Stimulated activated CD4-positive, alpha-beta T cell treated with anti-CD3 and anti-CD28 coated beads, Interleukin-15, amount 100 ng/mL, for 48 hours (primary cell): ENCODE measurements around the gene MAP2K6.

ENCODE experiments used
- DNase-seq, 2 donors: peaks; one replicate each; pipeline ENCODE4 v3.0.0-alpha.2; 2020; ENCODE audit warnings: low read depth in 2 of 2

Gene MAP2K6

DNA sequence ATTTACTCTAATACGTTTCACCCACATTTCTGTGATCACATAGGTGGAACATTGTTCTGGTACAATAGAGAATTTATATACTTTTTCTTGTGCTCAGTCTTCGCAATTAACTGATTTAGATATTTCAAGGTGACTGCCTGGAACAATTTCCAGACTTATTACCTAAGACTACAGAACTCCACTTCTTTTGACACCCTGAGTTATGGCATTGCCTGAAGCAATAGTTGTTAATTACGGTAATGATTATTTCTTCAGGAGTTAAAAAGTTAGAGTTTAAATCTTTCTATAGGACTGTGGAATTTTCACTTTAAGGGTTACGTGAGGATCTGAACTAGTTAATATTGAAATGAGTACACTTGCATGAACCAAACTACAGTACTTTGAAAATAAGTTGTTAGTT, 74.8 kb downstream of the MAP2K6 start:
- no peak for DNase-seq

- DNase-seq, result no peak
Observed at GRCh38 chr17:69492410-69493071, 78.0 kb downstream of the MAP2K6 start.

DNA sequence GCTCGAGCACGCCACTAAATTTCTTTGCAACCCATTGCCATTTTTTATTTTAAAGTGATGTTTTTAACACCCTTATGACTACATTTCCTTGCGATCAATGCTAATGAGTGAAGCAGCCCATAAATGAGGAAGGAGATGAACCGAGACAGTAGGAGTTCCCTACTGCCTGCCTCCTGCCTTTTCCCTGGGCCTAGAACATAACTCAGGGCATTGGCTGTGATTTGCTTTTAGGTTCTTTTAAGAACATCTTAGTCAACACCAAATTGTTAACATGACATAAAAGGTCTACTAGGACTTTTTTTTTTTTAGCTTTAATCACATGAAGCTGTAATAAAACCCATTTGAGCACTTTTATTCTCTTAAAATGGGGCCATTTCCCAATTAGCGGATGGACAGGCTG, 81.3 kb downstream of the MAP2K6 start:
- DNase-seq, result no peak

DNA sequence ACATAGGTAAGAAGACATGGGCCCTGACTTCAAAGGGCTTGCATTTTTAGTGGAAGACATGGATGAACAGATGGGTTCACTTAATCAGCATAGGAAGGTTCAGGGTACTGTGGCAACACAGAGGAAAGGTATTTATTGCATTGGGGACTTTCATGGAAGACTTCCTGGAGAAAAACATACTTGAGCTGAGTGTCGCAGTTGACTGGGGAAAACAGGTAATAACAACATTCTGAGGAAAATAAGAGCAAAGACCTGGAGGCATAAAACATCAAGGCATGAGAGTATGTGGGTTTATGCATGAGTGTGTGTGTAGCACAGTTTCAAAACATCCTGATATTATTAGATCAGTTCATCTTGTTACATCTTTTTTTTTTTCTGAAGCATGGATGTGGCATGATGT, 82.7 kb downstream of the MAP2K6 start:
- DNase-seq, result no peak

GRCh38 chr17:69499318-69499717, 84.8 kb downstream of the MAP2K6 start:
- no peak for DNase-seq

DNA sequence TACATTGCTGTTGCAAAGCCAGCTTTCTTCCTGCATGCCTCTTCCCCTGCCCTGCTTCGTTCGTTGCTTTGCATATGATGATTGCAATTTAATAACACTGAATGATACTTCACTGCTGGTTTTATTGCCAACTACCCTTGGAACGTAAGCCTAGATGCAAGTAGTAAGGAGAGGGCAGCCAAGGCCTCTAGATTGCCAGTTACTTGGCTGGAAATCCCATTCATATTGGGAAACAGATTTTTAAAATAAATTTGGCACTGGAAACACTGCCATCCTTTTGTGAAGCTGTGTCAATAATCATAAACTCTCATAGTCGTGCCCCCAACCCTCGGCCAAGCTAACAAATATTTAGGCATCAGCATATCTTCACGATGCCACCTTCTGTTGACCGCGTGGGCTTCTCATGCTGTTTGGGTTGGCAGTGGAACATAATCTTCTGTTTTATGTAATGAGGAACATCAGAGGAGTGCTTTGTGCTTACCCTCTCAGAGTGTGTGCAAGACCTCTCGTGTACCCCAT, 86.5 kb downstream of the MAP2K6 start:
- no peak for DNase-seq

DNA sequence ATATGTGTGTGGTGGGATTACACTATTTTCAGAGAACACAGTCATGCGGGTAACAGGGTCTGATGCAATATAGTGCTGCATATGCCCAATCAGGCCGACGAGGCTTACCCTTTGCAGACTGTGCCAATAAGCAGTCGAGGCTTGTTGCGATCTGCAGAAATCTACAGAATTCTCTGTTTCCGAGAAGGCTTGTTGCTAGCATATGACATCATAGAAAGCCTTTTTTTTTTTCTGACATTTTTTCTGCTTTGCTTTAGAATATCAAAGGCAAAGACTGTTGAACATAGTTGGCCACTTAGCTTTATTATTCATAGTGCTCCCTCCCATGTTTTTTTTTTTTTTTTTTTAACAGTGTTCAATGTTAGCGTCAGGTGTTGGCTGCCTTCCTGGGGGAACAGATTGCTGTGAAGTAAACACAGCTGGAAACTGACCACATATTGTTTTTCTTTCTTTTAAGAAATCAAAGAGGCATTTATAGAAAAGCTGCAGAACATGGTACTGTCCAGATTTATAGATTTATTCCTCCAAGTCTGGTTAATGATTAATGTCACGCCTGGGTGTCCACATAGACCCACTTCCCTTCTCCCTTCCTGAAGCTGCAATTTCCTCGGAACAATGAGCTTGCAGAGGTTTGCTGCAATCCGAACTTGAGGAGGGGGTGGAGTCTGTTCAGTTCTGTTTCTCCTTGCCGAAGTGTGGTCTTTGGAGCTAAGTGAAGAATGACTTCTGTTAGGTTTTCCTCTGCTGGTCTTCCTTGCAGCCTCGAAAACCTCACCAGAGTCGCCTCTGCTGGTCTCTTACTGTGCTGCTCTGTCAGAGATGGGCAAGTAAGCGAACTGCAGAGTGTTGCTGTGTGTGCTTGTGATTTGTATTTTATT, 87.3 kb downstream of the MAP2K6 start:
- no peak for DNase-seq

- DNase-seq, result no peak
Observed at GRCh38 chr17:69503711-69504110, 89.2 kb downstream of the MAP2K6 start.

GRCh38 chr17:69505740-69506139, 91.2 kb downstream of the MAP2K6 start:
- no peak for DNase-seq

- DNase-seq, result no peak
Observed at GRCh38 chr17:69506489-69506888, 92.0 kb downstream of the MAP2K6 start.

DNA sequence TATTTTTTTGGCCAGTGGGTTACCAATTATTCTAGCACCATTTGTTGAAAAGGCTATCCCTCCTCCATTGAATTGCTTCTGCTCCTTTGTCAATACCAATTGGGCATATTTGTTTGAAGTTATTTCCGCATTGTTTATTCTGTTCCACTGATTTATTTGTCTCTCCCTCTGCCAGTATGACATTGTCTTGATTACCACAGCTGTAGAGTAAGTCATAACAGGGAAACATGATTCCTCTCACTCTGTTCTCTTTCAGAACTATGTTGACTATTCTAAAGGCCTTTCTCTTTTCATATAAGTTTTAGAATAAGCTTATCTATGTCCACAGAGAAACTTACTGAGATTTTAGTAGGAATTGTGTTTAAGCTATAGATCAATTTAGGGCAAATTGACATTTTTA, 94.3 kb downstream of the MAP2K6 start:
- no peak for DNase-seq

- DNase-seq, result no peak
Observed at GRCh38 chr17:69511250-69511649, 96.8 kb downstream of the MAP2K6 start.

DNA sequence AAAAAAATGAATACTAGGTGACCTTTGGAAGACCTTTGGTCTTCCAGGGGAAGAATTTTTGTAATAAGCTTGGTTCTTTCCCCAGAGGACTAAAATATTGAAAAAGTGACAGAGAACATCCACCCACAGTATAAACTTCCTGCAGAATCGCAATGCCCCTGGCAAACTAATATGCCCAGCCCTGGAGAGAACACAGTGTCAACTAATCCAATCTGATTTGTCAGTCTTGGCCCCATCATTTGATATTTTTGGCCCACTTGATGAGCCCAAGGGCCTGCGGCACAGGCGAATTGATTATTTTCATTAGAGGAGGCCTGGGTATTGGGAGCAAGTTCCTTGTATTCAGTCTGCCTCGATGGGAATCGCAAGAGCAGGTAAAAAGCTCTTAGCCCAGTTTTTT, 98.4 kb downstream of the MAP2K6 start:
- no peak for DNase-seq

DNA sequence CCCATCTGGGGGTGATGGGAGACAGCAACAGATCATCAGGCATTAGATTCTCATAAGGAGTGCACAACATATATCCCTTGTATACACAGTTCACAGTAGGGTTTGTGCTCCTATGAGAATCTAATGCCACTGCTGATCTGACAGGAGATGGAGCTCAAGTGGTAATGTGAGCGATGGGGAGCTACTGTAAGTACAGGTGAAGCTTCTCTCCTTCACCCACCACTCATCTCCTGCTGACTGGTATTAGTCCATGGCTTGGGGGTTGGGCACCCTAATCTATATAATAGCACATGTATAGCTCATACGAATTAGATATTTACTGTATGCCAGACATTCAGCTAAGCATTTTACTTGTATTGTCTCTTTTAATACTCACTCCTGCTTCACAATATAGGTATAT, 101.7 kb downstream of the MAP2K6 start:
- no peak for DNase-seq

DNA sequence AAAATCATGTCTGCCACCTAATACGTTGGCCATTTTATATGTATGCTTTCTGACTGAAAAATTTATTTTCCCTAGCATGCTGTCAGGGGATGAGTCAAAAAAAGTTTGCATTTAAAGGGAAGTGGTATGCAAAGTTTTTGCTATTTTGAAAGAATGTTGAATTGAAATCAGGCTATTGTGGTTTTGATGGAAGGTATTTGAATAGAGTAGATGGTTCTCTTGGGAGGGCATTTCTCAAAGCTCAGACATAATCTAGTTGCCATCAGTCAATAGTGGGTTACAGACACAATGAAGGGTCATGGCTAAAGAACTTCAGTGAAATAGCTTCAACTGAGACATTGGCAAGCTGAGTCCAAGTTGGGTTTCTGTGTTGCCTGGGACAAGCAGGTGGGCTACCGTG, 102.4 kb downstream of the MAP2K6 start:
- no peak for DNase-seq

DNA sequence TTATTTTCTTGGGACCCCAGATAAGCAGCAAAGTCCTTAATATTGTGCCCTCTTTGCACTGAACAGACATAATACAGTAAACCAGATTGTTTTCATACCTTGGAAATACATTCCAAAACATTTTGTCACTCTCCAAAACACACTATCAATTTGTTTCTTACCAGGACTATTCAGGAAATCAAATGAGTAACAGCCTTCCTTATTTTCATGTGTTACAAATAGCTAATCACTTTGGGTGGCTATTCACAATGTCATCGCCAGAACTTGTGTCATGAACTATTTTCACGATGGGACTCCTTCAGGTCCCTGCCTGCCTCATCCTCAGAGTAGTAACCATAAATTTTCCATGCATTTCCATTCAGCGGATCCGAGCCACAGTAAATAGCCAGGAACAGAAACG, 104.5 kb downstream of the MAP2K6 start:
- no peak for DNase-seq

- no peak for DNase-seq
Observed at GRCh38 chr17:69523244-69523861, 108.9 kb downstream of the MAP2K6 start.

- no peak for DNase-seq
Observed at GRCh38 chr17:69524854-69525253, 110.4 kb downstream of the MAP2K6 start.

GRCh38 chr17:69525920-69526841, 111.7 kb downstream of the MAP2K6 start:
- no peak for DNase-seq

- DNase-seq, result no peak
Observed at GRCh38 chr17:69528035-69528434, 113.5 kb downstream of the MAP2K6 start.

- DNase-seq, result no peak
Observed at GRCh38 chr17:69533481-69534234, 119.2 kb downstream of the MAP2K6 start.
